HL-60 (cell line): ENCODE data around the gene WDR7.

Source experiments
- DNase-seq, 2 experiments: peaks; one replicate each; pipeline ENCODE4 v3.0.0-alpha.2; 2010 to 2020; ENCODE audit warnings: low read depth in 1 of 2, low spot score in 1 of 2
- H3K27ac ChIP-seq: fragments of 250-450 bp; sonication (Bioruptor Pico); replicated peaks from 2 replicates; pipeline ENCODE4 v1.5.1; 2020; ENCODE audit warnings: mild to moderate bottlenecking, moderate library complexity
- H3K27me3 ChIP-seq: fragments of 250-450 bp; sonication (Bioruptor Pico); 2 replicates; pipeline ENCODE4 v1.5.1; 2021; ENCODE audit warnings: mild to moderate bottlenecking, moderate library complexity; ENCODE audit not compliant: insufficient read depth, poor library complexity, severe bottlenecking
- H3K4me3 ChIP-seq: replicated peaks from 2 replicates; pipeline ENCODE4 v1.5.1; 2011; ENCODE audit warnings: mild to moderate bottlenecking, control low read depth, low read length; ENCODE audit not compliant: insufficient read depth
- GABPA ChIP-seq: IDR thresholded peaks from 2 replicates; pipeline ENCODE4 v1.6.1; 2012; ENCODE audit warnings: low read depth
- POLR2AphosphoS5 ChIP-seq: IDR thresholded peaks from 2 replicates; pipeline ENCODE4 v1.6.1; 2012; ENCODE audit warnings: low read depth
- SPI1 ChIP-seq: IDR thresholded peaks from 2 replicates; pipeline ENCODE4 v1.6.1; 2012; ENCODE audit warnings: low read depth, mild to moderate bottlenecking, borderline replicate concordance
- TF ChIP-seq, protein P1 (sequence below): IDR thresholded peaks from one replicate; pipeline ENCODE4 v1.5.1; 2011; ENCODE audit warnings: low read length, control low read depth, inconsistent platforms; ENCODE audit not compliant: insufficient read depth
- TF ChIP-seq, protein P2 (sequence below): IDR thresholded peaks from 2 replicates; pipeline ENCODE4 v1.6.1; 2012; ENCODE audit warnings: low read depth; ENCODE audit not compliant: insufficient replicate concordance

Gene WDR7

DNA sequence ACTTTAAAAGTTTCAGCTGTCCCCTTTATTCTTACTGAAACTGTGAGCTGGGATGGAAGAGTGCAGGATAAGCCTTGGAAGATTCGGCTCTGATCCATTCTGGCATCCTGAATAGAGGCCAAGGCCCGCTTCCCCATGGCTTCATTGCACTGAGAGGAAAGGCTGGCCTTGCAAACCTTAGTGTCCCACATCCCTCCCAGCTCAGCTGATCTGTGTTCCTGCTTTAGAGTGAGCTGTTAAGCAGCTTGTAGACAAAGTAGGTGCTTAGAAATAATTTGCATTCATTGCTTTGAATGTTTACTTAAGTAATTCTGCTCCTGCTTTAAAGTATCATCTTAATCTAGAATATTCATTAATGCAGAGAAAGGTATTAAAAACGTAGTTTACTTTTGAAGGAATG lies 326.1 kb downstream of the WDR7 start:
- no peak for TF ChIP-seq GABPA
- TF ChIP-seq SPI1 = no peak
- TF ChIP-seq, protein P1, sequence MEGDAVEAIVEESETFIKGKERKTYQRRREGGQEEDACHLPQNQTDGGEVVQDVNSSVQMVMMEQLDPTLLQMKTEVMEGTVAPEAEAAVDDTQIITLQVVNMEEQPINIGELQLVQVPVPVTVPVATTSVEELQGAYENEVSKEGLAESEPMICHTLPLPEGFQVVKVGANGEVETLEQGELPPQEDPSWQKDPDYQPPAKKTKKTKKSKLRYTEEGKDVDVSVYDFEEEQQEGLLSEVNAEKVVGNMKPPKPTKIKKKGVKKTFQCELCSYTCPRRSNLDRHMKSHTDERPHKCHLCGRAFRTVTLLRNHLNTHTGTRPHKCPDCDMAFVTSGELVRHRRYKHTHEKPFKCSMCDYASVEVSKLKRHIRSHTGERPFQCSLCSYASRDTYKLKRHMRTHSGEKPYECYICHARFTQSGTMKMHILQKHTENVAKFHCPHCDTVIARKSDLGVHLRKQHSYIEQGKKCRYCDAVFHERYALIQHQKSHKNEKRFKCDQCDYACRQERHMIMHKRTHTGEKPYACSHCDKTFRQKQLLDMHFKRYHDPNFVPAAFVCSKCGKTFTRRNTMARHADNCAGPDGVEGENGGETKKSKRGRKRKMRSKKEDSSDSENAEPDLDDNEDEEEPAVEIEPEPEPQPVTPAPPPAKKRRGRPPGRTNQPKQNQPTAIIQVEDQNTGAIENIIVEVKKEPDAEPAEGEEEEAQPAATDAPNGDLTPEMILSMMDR = no peak
- TF ChIP-seq, protein P2, sequence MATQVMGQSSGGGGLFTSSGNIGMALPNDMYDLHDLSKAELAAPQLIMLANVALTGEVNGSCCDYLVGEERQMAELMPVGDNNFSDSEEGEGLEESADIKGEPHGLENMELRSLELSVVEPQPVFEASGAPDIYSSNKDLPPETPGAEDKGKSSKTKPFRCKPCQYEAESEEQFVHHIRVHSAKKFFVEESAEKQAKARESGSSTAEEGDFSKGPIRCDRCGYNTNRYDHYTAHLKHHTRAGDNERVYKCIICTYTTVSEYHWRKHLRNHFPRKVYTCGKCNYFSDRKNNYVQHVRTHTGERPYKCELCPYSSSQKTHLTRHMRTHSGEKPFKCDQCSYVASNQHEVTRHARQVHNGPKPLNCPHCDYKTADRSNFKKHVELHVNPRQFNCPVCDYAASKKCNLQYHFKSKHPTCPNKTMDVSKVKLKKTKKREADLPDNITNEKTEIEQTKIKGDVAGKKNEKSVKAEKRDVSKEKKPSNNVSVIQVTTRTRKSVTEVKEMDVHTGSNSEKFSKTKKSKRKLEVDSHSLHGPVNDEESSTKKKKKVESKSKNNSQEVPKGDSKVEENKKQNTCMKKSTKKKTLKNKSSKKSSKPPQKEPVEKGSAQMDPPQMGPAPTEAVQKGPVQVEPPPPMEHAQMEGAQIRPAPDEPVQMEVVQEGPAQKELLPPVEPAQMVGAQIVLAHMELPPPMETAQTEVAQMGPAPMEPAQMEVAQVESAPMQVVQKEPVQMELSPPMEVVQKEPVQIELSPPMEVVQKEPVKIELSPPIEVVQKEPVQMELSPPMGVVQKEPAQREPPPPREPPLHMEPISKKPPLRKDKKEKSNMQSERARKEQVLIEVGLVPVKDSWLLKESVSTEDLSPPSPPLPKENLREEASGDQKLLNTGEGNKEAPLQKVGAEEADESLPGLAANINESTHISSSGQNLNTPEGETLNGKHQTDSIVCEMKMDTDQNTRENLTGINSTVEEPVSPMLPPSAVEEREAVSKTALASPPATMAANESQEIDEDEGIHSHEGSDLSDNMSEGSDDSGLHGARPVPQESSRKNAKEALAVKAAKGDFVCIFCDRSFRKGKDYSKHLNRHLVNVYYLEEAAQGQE = no peak
- TF ChIP-seq POLR2AphosphoS5 = no peak
- H3K4me3 ChIP-seq = no peak overlapping the region
- DNase-seq = no peak
- H3K27me3 ChIP-seq = no peaks in the 10 kb centered on the region
- no peak overlapping the region for H3K27ac ChIP-seq

DNA sequence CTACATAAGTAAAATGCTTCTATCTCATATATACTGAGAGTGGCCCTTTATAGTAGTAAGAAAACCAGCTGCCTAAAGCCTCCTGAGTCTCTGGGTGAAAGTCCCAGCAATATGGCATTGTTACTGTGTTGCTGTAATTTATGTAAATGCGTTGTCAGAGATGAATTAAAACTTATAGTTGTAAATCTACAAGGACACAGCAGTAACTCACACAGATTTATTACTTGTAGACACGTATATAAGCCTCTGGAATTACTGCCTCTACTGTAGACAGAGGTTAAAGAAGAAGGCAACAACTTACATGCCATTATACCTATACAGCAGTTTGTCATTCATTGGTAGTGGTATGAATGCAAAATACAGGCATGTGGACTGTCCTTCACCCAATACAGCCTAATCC lies 326.6 kb downstream of the WDR7 start:
- Histone ChIP-seq H3K4me3 (no peak overlapping the region), H3K27me3 (no peaks in the 10 kb centered on the region), H3K27ac (no peak overlapping the region)
- TF ChIP-seq, protein P2 = no peak
- no peak for TF ChIP-seq SPI1
- no peak for TF ChIP-seq POLR2AphosphoS5
- TF ChIP-seq, protein P1 = no peak
- TF ChIP-seq GABPA = no peak
- DNase-seq = no peak

DNA sequence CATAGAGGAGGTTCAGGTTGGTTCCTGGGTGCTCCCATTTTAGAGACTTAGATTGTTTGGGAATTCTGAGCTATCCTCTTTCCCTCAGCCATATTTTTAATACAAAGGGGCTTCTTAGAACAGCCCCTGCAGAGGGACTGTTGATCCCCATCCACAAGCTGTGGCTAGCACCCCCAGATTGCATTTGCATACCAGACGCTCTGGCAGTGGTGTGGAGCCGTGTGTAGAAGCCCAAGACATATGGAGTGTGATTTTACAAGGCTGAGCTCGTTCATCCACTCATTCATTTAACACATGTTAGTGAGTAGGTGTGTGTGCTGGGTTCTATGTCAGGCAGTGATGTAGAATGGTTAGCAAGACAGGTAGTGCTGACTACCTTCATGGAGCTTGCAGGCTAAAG lies 329.0 kb downstream of the WDR7 start:
- no peak overlapping the region for H3K27ac ChIP-seq
- TF ChIP-seq SPI1 (no peak), POLR2AphosphoS5 (no peak), GABPA (no peak)
- TF ChIP-seq, protein P1 = no peak
- TF ChIP-seq, protein P2 = no peak
- no peak overlapping the region for H3K4me3 ChIP-seq
- no peaks in the 10 kb centered on the region for H3K27me3 ChIP-seq
- DNase-seq = no peak
